GM21367 (cell line): Measurements from ENCODE around the gene CHRDL1.

Source experiments
- ATAC-seq: cut with Tn5 transposase; IDR thresholded peaks from one replicate; pipeline ENCODE4 v1.9.1; 2021; ENCODE audit not compliant: unreplicated experiment

CHRDL1 gene

DNA sequence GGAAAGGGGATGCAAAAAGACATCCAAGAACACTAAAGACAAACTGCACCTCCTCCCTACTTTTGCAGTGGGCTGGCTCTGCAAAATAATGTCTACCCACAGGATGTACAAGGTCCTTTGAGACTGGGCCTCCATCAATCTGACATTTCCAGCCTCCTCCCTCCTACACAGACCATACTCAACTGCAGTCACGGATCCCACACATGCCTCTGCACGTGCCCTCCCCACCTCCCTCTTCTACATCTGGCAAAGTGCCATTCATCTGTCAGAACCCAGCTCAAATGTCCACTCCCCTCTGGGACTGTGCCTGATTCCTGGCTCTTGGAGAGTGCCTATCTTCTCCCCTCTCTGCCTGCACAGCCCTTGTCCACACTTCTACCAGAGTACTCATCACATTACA lies 50.3 kb downstream of the CHRDL1 start:
- no peak for ATAC-seq

GRCh38 chrX:110743679-110744340 lies 51.8 kb downstream of the CHRDL1 start:
- no peak for ATAC-seq

- ATAC-seq: no peak
These were observed 54.3 kb downstream of the CHRDL1 start for GRCh38 chrX:110741213-110741796.

DNA sequence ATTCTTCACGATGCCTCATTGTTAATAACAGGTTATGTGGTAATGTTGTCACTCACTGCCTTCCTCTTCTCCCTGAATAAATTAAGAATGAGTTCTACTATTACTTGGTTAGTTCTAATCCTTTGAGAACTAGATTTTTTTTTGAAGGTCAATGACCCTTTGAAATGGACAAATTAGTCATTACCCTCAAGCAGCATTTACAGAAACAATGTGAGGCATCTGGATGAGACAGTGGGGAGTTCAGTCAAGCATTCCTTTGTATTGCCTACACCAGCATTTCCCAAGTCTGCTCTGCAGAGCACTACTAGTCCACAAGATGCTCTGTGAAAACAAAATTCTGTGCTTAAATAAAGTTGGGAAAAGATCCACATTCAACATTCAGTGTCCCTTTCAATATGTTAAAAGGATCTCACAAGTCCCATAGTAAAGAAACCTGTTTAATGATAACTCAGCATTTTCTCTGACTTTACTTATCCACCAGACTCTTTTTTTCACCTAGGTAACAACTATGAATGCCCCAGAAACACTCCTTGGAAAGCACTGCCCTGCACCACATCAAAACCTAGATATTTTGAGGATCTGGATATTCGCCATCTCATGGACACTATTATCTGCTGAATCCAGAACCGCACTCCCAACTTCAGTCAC lies 60.6 kb downstream of the CHRDL1 start:
- ATAC-seq: no peak

DNA sequence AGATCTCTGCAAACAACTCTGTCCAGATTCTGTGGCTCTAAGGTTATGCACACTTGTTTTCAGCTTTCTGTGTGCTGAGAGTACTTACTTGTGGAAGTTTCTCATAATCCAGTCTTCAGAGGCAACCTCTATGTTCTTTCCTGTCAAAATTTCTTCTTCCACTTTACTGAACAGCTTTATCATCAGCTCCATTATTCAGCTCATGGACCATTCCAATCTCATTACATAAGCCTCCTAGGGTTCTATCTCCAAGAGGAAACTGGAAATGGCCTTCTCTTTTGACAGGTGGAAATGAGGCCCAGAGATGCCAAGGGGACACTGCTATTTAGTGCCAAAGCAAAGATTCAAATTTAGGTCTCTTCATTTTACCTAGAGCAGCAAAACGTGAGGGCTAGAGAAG lies 61.3 kb downstream of the CHRDL1 start:
- ATAC-seq: no peak

DNA sequence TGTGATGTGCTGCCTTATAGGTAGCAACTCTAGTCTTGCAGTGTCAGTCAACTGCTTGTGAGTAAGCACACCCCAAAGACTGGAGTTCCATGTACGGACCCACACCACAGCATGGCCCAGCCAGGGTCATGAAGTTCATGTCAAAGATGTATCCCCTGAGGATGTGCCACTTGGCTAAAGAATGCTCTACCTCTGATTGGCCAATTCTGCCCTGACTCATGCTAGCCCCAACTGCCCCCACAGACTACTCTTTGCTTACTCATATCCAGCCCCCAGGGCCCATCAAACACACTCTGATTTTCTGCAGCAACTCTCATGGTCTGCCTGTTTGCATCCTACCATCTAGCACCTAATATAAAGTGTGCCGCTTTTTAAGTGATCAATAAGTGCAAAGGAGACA lies 62.5 kb downstream of the CHRDL1 start:
- ATAC-seq: no peak

DNA sequence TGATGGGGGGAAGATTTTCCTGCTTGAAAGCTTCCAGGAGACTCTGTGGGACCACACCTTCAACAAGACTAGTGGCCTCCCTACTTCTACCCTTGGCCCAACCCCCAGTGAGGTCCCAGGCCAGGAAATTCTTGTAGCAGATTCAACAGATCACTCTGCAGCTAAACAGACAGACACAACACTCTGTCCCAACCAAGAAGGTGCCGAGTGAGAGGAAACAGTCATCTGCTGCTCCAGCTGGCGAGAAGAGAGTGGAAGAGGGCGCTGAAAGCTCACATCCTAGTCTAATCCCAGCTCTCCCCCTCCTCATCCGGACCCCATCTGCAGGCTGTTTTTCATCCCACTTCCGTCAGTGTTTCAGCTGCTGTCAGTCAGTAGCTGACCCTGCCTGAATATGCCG lies 63.4 kb downstream of the CHRDL1 start:
- no peak for ATAC-seq

- ATAC-seq: no peak
These were observed 71.8 kb downstream of the CHRDL1 start for GRCh38 chrX:110723844-110724243.

DNA sequence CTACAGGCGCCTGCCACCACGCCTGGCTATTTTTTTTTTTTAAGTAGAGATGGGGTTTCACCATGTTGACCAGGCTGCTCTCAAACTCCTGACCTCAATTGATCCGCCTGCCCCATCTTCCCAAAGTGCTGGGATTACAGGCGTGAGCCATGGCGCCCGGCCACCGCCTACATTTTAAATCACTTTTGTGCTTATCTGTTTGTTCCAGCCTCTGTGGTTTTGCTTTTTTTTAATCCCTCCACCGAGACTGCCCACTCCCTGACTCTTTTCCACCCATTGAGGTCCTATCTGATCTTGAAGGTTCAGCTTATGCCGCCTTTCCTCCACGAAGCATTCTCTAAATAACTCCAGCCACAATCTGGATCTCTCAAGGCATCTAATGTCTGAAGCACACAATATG lies 73.5 kb downstream of the CHRDL1 start:
- no peak for ATAC-seq

DNA sequence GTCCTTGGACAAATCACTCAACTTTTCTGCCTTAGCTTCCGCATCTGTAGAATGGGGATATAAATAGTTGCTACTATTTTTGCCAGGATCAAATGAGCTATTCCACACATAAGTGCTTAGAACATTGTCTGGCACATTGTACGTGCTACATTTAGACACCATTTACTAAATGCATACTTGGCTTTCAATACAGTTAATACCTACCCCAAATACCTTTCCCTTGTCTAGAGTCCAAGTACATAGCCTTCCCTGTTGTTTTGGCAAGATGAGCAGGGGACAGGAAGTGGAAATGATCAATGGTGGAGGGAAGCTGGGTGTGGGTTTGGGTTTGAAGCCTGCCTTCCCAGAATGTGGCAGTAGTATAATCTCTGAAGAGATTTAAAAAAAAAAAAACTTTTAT lies 82.0 kb downstream of the CHRDL1 start:
- ATAC-seq: no peak

- ATAC-seq: no peak
These were observed 89.2 kb downstream of the CHRDL1 start for GRCh38 chrX:110706446-110706845.

GRCh38 chrX:110703641-110704040 lies 92.0 kb downstream of the CHRDL1 start:
- no peak for ATAC-seq

DNA sequence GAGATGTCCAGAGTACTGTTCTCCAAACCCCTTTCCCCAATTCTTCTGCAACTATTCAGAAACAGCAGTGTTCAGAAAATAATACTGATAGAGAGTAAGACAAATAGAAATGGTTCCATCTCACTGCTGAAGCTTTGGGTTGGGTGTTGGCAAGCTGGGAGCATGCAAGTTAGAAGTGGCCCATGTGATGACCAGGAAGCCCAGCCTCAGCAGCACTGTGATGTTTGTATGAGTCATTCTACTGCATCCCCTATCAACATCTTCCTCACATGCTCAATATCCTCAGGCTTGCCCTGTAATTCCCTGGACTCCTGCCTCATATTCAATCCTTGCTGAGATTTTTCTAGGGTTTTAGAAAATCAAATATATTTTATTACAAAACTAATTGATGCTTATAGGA lies 96.5 kb downstream of the CHRDL1 start:
- ATAC-seq: no peak

DNA sequence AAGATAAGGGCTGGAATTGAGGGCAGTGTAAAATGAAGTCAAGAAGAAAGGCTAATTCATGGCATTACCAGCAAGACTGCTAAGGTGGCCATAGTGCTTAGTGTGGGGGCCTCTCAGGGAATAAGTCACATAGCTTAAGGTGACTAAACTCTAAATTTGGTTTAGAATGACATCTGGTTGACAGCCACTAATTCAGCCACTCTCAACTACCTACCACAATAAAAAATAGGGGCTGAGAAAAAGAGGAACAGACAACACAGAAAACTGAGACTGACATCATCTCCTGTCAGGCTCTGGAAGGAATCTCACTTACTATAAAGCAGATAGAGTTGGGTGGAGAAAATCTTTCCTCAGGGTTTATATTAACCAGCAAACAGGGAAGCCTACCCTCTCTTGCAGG lies 96.9 kb downstream of the CHRDL1 start:
- ATAC-seq: peak; percentile 68

GRCh38 chrX:110692866-110693265 lies 102.8 kb downstream of the CHRDL1 start:
- ATAC-seq: no peak

GRCh38 chrX:110691446-110691845 lies 104.2 kb downstream of the CHRDL1 start:
- no peak for ATAC-seq

- no peak for ATAC-seq
These were observed 111.0 kb downstream of the CHRDL1 start for GRCh38 chrX:110684653-110685052.

- ATAC-seq: no peak
These were observed 111.7 kb downstream of the CHRDL1 start for GRCh38 chrX:110683925-110684324.

- no peak for ATAC-seq
These were observed 117.0 kb downstream of the CHRDL1 start for GRCh38 chrX:110678591-110678990.

GRCh38 chrX:110675886-110676285 lies 119.7 kb downstream of the CHRDL1 start:
- ATAC-seq: no peak

- ATAC-seq: peak; percentile 94
These were observed 124.4 kb downstream of the CHRDL1 start for GRCh38 chrX:110671068-110671803.

DNA sequence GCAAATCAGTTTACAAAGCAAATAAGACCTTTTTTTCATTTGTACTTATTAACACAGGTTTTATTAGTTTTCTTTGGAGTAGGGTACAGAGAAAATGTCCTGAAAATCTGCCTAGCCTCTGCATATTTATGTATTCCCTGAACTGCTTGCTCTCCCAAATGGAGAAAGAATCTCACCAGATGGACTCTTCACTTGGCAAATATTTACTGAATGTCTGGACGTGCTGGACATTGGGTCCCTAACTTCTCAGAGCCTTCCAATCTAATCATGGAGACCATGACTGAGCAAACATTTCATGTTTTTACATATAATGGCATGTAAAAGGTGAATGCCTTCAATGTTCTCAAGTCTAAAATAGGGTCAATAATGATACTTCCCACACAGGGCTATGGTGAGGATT lies 126.0 kb downstream of the CHRDL1 start:
- ATAC-seq: no peak
